Skeletal muscle cell (primary cell): ENCODE data around the gene PRIMPOL.
"Not testable (repeated sequence)": the region's sequence is repeated elsewhere in the genome, so short reads cannot be mapped to it uniquely, and the experiment has no call there.

Experiments
- DNase-seq: peaks from one replicate; pipeline ENCODE4 v3.0.0-alpha.2; 2010; ENCODE audit warnings: low read depth
- H3K4me3 ChIP-seq: 2 replicates; pipeline ENCODE4 v1.5.1; 2011; ENCODE audit warnings: low read depth, mild to moderate bottlenecking, control low read depth, low read length, moderate library complexity

PRIMPOL gene

DNA sequence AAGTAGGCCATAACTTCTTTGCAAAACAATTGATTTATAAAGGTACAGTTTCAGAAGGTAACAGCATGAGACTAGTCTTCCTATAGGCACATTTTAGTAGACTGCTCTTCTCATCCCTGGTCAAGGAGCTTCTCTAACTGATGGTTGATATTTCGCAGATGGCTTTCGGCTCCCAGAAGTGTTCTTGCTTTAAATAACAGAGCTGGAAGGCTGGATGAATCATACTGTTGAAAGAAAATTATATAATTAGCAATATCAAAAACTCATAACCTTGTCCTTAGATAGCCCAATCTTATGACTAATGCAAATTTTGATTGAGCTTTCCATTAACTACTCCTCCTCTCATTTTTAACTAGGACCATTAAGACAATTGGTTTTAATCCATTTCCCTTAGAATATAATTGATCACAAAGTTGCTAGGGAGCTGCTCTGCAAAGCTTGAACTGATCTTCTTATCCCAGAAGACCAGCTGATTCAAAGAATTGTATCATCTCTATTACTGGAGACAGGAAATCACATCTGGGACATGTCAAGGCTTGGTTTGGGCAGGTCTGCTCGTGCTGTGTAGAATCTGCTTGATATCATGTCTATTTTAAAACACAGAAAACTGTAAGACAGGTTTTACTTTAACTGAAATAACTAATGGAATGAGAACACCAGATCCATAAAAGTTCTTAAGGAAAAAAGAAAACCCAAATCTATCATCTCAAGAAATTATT lies 45.8 kb downstream of the PRIMPOL start:
- no peak overlapping the region for H3K4me3 ChIP-seq
- DNase-seq = no peak

- no peak for DNase-seq
- H3K4me3 ChIP-seq = no peak overlapping the region
Observed at GRCh38 chr4:184697956-184698355, 48.4 kb downstream of the PRIMPOL start.

GRCh38 chr4:184699941-184700340 lies 50.4 kb downstream of the PRIMPOL start:
- no peak for DNase-seq
- no peak overlapping the region for H3K4me3 ChIP-seq

GRCh38 chr4:184702114-184702513 lies 52.6 kb downstream of the PRIMPOL start:
- no peak overlapping the region for H3K4me3 ChIP-seq
- DNase-seq = no peak

- H3K4me3 ChIP-seq = no peak overlapping the region
- DNase-seq = no peak
Observed at GRCh38 chr4:184705692-184706091, 56.2 kb downstream of the PRIMPOL start.

GRCh38 chr4:184706453-184706852 lies 56.9 kb downstream of the PRIMPOL start:
- DNase-seq = no peak
- no peak overlapping the region for H3K4me3 ChIP-seq

GRCh38 chr4:184712322-184712721 lies 62.8 kb downstream of the PRIMPOL start:
- no peak overlapping the region for H3K4me3 ChIP-seq
- DNase-seq = no peak

- no peak overlapping the region for H3K4me3 ChIP-seq
- no peak for DNase-seq
Observed at GRCh38 chr4:184713887-184714286, 64.3 kb downstream of the PRIMPOL start.

GRCh38 chr4:184715526-184715925 lies 66.0 kb downstream of the PRIMPOL start:
- no peak for DNase-seq
- H3K4me3 ChIP-seq = no peak overlapping the region

DNA sequence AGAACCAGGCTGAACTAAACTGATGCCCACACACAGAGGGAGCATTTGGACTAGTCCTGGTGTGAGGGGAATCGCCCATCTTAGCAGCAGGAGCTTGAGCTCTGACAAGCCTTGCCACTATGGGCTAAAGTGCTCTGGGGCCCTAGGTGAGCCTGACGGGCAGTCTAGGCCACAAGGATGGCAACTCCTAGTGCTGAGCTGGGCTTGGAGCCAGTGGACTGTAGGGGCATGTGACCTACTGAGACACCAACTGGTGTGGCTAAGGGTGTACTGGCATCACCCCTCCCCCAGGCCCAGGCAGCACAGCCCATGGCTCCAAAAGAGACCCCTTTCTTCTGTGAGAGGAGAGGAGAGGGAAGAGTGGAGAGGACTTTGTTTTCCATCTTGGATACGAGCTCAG lies 69.9 kb downstream of the PRIMPOL start:
- H3K4me3 ChIP-seq = no peak overlapping the region
- no peak for DNase-seq

DNA sequence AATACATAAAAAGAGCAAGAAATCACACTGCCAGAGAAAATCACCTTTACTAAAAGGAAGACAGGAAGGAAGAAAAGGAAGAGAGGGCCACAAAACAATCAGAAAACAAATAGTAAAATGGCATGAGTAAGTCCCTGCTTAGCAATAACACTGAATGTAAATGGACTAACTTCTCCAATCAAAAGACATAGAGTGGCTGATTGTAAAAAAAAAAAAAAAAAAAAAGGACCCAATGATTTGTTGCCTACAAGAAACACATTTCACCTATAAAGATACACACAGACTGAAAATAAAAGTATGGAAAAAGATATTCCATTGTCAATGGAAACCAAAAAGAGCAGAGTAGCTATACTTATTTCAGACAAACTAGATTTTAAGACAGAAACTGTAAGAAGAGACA lies 71.7 kb downstream of the PRIMPOL start:
- no peak overlapping the region for H3K4me3 ChIP-seq
- DNase-seq = no peak

DNA sequence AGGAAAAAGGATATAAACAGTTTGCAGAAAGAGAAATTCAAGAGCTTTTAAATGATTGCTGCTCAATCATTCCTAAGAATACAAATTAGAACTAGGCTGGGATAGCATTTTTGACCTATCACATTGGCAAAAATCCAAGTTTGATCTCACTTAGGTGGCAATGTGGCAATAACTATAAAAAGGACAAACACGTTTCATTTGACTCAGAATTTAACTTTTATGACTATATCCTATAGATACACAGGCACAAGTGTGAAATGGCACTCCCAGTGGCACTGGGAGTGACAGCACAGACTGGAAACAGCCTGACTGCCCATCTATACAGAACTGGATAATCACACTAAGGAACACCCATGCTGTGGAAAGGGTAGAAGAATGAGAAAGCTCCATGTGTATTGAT lies 73.3 kb downstream of the PRIMPOL start:
- no peak overlapping the region for H3K4me3 ChIP-seq
- DNase-seq = no peak

DNA sequence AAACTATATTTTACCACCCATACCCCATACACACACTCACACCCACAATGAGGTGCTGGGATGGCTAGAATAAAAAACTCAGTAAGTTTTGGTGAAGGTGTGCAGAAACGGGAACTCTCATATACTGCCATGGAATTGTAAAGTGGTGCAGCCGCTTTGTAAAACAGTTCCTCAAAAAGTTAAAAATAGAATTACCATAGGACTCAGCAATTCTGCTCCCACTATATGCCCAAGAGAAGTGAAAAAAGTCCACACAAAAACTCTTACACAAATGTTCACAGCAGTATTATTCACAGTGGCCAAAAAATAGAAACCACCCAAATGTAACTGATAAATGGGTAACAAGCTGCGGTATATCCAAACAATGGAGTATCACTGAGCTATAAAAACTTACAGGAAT lies 77.9 kb downstream of the PRIMPOL start:
- no peak overlapping the region for H3K4me3 ChIP-seq
- DNase-seq = no peak

- H3K4me3 ChIP-seq = no peak overlapping the region
- DNase-seq = no peak
Observed at GRCh38 chr4:184728858-184729257, 79.3 kb downstream of the PRIMPOL start.

DNA sequence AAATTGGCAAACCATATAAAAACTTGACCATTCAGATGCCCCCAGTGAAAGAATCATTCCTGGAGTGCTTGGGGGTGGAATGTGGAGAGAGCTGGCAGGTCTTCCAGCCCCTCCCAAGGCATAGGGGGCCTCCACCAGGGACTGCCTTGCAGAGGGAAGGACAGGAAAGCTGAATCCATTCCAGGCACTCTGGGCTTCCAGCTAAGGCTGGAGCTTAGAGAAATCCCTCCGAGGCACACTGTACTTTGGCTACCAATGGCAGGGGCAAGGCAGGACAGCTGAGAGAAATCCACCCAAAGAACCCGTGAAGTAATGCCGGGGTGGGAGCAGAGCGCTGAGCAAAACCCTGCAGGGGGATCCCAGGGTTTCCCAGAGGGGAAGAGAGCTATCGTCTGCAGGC lies 80.4 kb downstream of the PRIMPOL start:
- DNase-seq = no peak

GRCh38 chr4:184731056-184731455 lies 81.5 kb downstream of the PRIMPOL start:
- no peak overlapping the region for H3K4me3 ChIP-seq
- no peak for DNase-seq

More for the DNA sequence above, 80.4 kb downstream of the PRIMPOL start:
- no peak overlapping the region for H3K4me3 ChIP-seq

- DNase-seq = no peak
- no peak overlapping the region for H3K4me3 ChIP-seq
Observed at GRCh38 chr4:184732126-184732525, 82.6 kb downstream of the PRIMPOL start.

GRCh38 chr4:184733654-184734524 lies 84.4 kb downstream of the PRIMPOL start, which contains the start of gene CENPU:
CENPU (minus strand) TSS chr4:184734096; CDS start chr4:184734062, 34 bp downstream.
- H3K4me3 ChIP-seq = peak within 1 kb of the TSS; percentile 55
- DNase-seq = peak; percentile 97

DNA sequence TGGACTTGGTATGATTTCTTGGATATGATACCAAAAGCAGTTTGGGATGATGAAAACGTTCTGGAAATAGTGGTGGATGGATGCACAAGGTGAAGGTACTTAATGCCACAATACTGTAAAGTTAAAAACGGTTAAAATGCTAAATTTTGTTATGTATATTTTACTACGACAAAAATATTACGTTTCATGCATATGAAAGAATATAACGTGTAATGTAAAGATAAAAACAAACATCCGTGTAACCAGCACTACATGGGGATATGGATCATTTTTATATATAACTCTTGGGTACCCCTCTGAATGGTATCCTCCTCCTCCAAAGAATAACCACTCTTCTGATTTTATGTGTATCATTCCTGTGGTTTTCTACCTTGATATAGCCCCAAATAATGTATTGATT lies 85.2 kb downstream of the PRIMPOL start:
- H3K4me3 ChIP-seq = peak overlapping the region; percentile 55
- DNase-seq = no peak

DNA sequence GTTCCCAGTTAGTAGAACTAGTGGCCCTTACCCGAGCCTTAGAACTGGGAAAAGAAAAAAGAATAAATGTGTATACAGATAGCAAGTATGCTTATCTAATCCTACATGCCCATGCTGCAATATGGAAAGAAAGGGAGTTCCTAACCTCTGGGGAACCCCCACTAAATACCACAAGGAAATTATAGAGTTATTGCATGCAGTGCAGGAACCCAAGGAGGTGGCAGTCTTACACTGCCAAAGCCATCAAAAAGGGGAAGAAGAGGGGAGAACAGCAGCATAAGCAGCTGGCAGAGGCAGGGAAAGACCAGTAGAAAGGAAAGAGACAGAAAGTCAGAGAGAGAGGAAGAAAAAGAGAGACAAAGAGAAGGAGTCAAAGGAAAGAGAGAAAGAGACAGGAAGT lies 90.0 kb downstream of the PRIMPOL start:
- H3K4me3 ChIP-seq, DNase-seq: not testable (repeated sequence)

- no peak overlapping the region for H3K4me3 ChIP-seq
- no peak for DNase-seq
Observed at GRCh38 chr4:184740980-184741391, 91.4 kb downstream of the PRIMPOL start.
